HG03139 (cell line): ENCODE data around the gene CEP164.

Experiments
- ATAC-seq: cut with Tn5 transposase; IDR thresholded peaks from one replicate; pipeline ENCODE4 v1.9.1; 2021; ENCODE audit not compliant: unreplicated experiment

CEP164 gene

GRCh38 chr11:117417856-117418255, 90.2 kb downstream of the CEP164 start:
- ATAC-seq, result no peak

- ATAC-seq, result no peak
These were observed 91.3 kb downstream of the CEP164 start for GRCh38 chr11:117418737-117419481.

- ATAC-seq, result no peak
These were observed 92.0 kb downstream of the CEP164 start for GRCh38 chr11:117419482-117420142.

- no peak for ATAC-seq
These were observed 92.5 kb downstream of the CEP164 start for GRCh38 chr11:117420143-117420485.

- no peak for ATAC-seq
These were observed 92.9 kb downstream of the CEP164 start for GRCh38 chr11:117420598-117420997.

GRCh38 chr11:117421041-117421440, 93.4 kb downstream of the CEP164 start:
- no peak for ATAC-seq

GRCh38 chr11:117421476-117421875, 93.8 kb downstream of the CEP164 start:
- no peak for ATAC-seq

GRCh38 chr11:117423046-117423575, 95.5 kb downstream of the CEP164 start:
- no peak for ATAC-seq

- no peak for ATAC-seq
These were observed 97.1 kb downstream of the CEP164 start for GRCh38 chr11:117424781-117425180.

- ATAC-seq, result no peak
These were observed 98.1 kb downstream of the CEP164 start for GRCh38 chr11:117425679-117426296.

- ATAC-seq, result no peak
These were observed 98.6 kb downstream of the CEP164 start for GRCh38 chr11:117426297-117426685.

- ATAC-seq, result no peak
These were observed 99.3 kb downstream of the CEP164 start for GRCh38 chr11:117426941-117427340.

- no peak for ATAC-seq
These were observed 99.8 kb downstream of the CEP164 start for GRCh38 chr11:117427356-117427874.

GRCh38 chr11:117428186-117428855, 100.7 kb downstream of the CEP164 start:
- no peak for ATAC-seq

GRCh38 chr11:117428856-117429229, 101.2 kb downstream of the CEP164 start:
- ATAC-seq, result no peak

GRCh38 chr11:117430293-117430955, 102.8 kb downstream of the CEP164 start:
- ATAC-seq, result no peak

GRCh38 chr11:117431436-117431835, 103.8 kb downstream of the CEP164 start:
- ATAC-seq, result no peak

GRCh38 chr11:117433717-117434116, 106.1 kb downstream of the CEP164 start:
- ATAC-seq, result no peak

GRCh38 chr11:117434481-117434880, 106.8 kb downstream of the CEP164 start:
- no peak for ATAC-seq

GRCh38 chr11:117435326-117435725, 107.7 kb downstream of the CEP164 start:
- ATAC-seq, result no peak
